CD4-positive, alpha-beta T cell (primary cell): ENCODE measurements around the gene FRY. TPM values are rescaled to one million over a fixed set of nuclear protein-coding genes. Genes with fewer than 3 reads are reported as not detected.

ENCODE experiments used
- ATAC-seq: fragments of 200-7000 bp; cut with Tn5 transposase; one replicate; pipeline ENCODE4 v1.10.0; 2022; ENCODE audit warnings: mild to moderate bottlenecking; ENCODE audit not compliant: poor library complexity
- CTCF ChIA-PET: fragments of 350-600 bp; sonication (Branson Sonifier 250); formaldehyde crosslinking; loops from one replicate; lab custom pipeline; 2021; ENCODE audit warnings: antibody characterized with exemption, inconsistent platforms; lab: Charles Lee
- POLR2A ChIA-PET: fragments of 350-600 bp; sonication (Branson Sonifier 250); formaldehyde crosslinking; loops from one replicate; lab custom pipeline; 2021; ENCODE audit warnings: antibody characterized with exemption, inconsistent platforms; lab: Charles Lee
- DNase-seq, 14 experiments: peaks; one replicate each; pipeline ENCODE4 v3.0.0-alpha.2; 2013 to 2020; ENCODE audit warnings: mixed read lengths in 2 of 14
- H3K27ac ChIP-seq, 2 donors: one replicate each; pipeline versions ENCODE4 v1.5.1 to v1.7.0; 2013; ENCODE audit warnings: low read length in 2 of 2, low read depth in 1 of 2, mild to moderate bottlenecking in 1 of 2
- H3K27me3 ChIP-seq, 2 experiments: 1 replicate in 1 of 2; 2 replicates in 1 of 2; pipeline versions ENCODE4 v1.6.1 to v1.7.0; 2013; ENCODE audit warnings: low read length in 2 of 2, control low read depth in 1 of 2, mild to moderate bottlenecking in 1 of 2, moderate library complexity in 1 of 2; ENCODE audit not compliant: insufficient read depth in 2 of 2, control insufficient read depth in 1 of 2
- H3K36me3 ChIP-seq: one replicate; pipeline ENCODE4 v1.6.1; 2013; ENCODE audit warnings: low read length, control low read depth; ENCODE audit not compliant: insufficient read depth
- H3K4me1 ChIP-seq: one replicate; pipeline ENCODE4 v1.6.1; 2013; ENCODE audit warnings: low read length, control low read depth; ENCODE audit not compliant: insufficient read depth
- H3K4me3 ChIP-seq: one replicate; pipeline ENCODE4 v1.5.1; 2013; ENCODE audit warnings: mild to moderate bottlenecking, low read length, moderate library complexity
- H3K9me3 ChIP-seq, 2 experiments: 1 replicate in 1 of 2; 2 replicates in 1 of 2; pipeline versions ENCODE4 v1.6.1 to v1.7.0; 2013; ENCODE audit warnings: low read length in 2 of 2, mild to moderate bottlenecking in 2 of 2, control low read depth in 1 of 2, moderate library complexity in 1 of 2; ENCODE audit not compliant: control insufficient read depth in 1 of 2, insufficient read depth in 1 of 2
- H3K27ac Mint-ChIP-seq: one replicate; pipeline ENCODE4 v1.8.0; 2020; ENCODE audit warnings: mixed read lengths
- H3K27me3 Mint-ChIP-seq: one replicate; pipeline ENCODE4 v1.8.0; 2021; ENCODE audit warnings: mixed read lengths
- H3K36me3 Mint-ChIP-seq: one replicate; pipeline ENCODE4 v1.8.0; 2021; ENCODE audit warnings: low read depth, mixed read lengths
- H3K4me1 Mint-ChIP-seq: one replicate; pipeline ENCODE4 v1.8.0; 2021; ENCODE audit warnings: low read depth, mixed read lengths
- H3K4me3 Mint-ChIP-seq: one replicate; pipeline ENCODE4 v1.8.0; 2020; ENCODE audit warnings: mild to moderate bottlenecking, mixed read lengths
- H3K9me3 Mint-ChIP-seq: one replicate; pipeline ENCODE4 v1.8.0; 2020; ENCODE audit warnings: mixed read lengths
- intact Hi-C, 2 experiments: fragments of 100-400 bp; cut with DNase I in 1 of 2; cut with micrococcal nuclease in 1 of 2; formaldehyde crosslinking; loops; one replicate each; pipeline versions ENCODE4 v1.15.1 to v1.9.0; 2023 to 2025; cut with DNase I, micrococcal nuclease
- total RNA-seq, 174 experiments: library from RNA in 2 of 174; stranded (reverse) in 2 of 174; gene quantifications; one replicate each; pipeline ENCODE4 v1.2.3 and lab custom pipeline; 2021 to 2026
- TF ChIP-seq, protein P1 (sequence below): fragments of 200-600 bp; IDR thresholded peaks from one replicate; pipeline ENCODE4 v1.8.0; 2022; ENCODE audit warnings: antibody characterized with exemption, mild to moderate bottlenecking

The FRY gene
- total RNA-seq, 2 experiments from 2014 or later = 13.7 to 18.4 TPM

DNA sequence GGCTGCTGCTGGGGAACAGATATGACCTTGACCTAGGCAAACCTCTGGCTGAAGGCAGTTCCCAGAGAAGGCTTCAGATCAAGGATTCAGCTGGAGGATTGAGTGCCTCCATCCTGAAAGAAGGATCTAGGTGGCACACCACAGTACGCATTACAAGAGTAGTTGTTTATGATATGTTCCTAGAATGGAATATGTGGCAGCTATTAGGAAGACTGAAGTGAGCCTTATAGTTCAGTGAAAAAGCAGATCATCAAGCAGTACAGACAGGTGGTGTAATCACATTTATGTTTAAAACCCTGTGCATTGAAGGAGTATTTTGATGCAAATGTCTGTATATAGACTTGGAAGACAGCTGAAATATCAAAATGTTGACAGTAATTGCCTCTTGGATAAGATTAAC is 167.6 kb downstream of the FRY start:
- no peaks in the 10 kb centered on the region for H3K4me1 ChIP-seq
- no peak overlapping the region for H3K27ac Mint-ChIP-seq
- POLR2A ChIA-PET = no interaction called here
- H3K27me3 ChIP-seq = no peaks in the 10 kb centered on the region
- CTCF ChIA-PET = no interaction called here
- H3K9me3 ChIP-seq = no peaks in the 10 kb centered on the region
- intact Hi-C loops = no loop called here
- peaks cover 3% of the 10 kb centered on the region for H3K36me3 Mint-ChIP-seq
- no peak overlapping the region for H3K4me3 Mint-ChIP-seq
- H3K36me3 ChIP-seq = peaks cover 5% of the 10 kb centered on the region
- no peak overlapping the region for H3K27ac ChIP-seq
- no peak overlapping the region for H3K4me3 ChIP-seq
- TF ChIP-seq, protein P1, sequence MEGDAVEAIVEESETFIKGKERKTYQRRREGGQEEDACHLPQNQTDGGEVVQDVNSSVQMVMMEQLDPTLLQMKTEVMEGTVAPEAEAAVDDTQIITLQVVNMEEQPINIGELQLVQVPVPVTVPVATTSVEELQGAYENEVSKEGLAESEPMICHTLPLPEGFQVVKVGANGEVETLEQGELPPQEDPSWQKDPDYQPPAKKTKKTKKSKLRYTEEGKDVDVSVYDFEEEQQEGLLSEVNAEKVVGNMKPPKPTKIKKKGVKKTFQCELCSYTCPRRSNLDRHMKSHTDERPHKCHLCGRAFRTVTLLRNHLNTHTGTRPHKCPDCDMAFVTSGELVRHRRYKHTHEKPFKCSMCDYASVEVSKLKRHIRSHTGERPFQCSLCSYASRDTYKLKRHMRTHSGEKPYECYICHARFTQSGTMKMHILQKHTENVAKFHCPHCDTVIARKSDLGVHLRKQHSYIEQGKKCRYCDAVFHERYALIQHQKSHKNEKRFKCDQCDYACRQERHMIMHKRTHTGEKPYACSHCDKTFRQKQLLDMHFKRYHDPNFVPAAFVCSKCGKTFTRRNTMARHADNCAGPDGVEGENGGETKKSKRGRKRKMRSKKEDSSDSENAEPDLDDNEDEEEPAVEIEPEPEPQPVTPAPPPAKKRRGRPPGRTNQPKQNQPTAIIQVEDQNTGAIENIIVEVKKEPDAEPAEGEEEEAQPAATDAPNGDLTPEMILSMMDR = no peak
- no peak for ATAC-seq
- no peaks in the 10 kb centered on the region for H3K9me3 Mint-ChIP-seq
- no peaks in the 10 kb centered on the region for H3K4me1 Mint-ChIP-seq
- DNase-seq = no peak
- no peaks in the 10 kb centered on the region for H3K27me3 Mint-ChIP-seq

DNA sequence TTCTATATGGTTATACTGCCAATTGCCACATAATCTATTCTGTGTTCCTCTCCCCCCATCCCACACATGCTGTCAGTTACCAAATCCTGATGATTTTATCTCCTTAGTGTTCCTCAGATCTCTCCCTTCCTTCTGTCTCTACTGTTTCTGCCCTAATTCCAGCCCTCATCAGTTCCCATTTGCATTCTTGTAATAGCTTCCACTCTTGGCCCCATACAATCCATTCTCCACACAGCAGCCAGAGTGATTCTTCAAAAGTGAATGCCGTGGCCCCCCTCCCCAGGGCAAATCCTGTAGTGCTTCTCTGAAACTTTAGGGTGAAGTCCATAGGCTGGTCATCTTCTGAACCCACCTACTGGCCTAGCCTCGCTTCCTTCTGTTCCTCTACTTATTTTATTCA is 169.2 kb downstream of the FRY start:
- Histone ChIP-seq H3K27me3 (no peaks in the 10 kb centered on the region), H3K9me3 (no peaks in the 10 kb centered on the region), H3K4me3 (no peak overlapping the region), H3K27ac (no peak overlapping the region), H3K4me1 (no peaks in the 10 kb centered on the region), H3K36me3 (peaks cover 10% of the 10 kb centered on the region)
- Mint-ChIP-seq H3K27me3 (no peaks in the 10 kb centered on the region), H3K9me3 (no peaks in the 10 kb centered on the region), H3K36me3 (peaks cover 10% of the 10 kb centered on the region), H3K4me3 (no peak overlapping the region), H3K4me1 (no peaks in the 10 kb centered on the region), H3K27ac (no peak overlapping the region)
- no peak for ATAC-seq
- ChIA-PET CTCF (no interaction called here), POLR2A (no interaction called here)
- intact Hi-C loops = no loop called here
- TF ChIP-seq, protein P1 = no peak
- no peak for DNase-seq

- Histone ChIP-seq H3K4me3 (no peak overlapping the region), H3K9me3 (no peaks in the 10 kb centered on the region), H3K27ac (no peak overlapping the region), H3K4me1 (no peaks in the 10 kb centered on the region), H3K36me3 (peaks cover 10% of the 10 kb centered on the region), H3K27me3 (no peaks in the 10 kb centered on the region)
- ChIA-PET CTCF (no interaction called here), POLR2A (no interaction called here)
- DNase-seq (no peak), ATAC-seq (no peak)
- Mint-ChIP-seq H3K36me3 (peaks cover 10% of the 10 kb centered on the region), H3K27ac (no peak overlapping the region), H3K9me3 (no peaks in the 10 kb centered on the region), H3K27me3 (no peaks in the 10 kb centered on the region), H3K4me3 (no peak overlapping the region), H3K4me1 (no peaks in the 10 kb centered on the region)
- intact Hi-C loops = no loop called here
- TF ChIP-seq, protein P1 = no peak
Observed at GRCh38 chr13:32201809-32202208, 170.2 kb downstream of the FRY start.
